Lower lobe of right lung (tissue), 2 donors: Measurements from ENCODE around the gene SLMAP. TPM values are rescaled to one million over a fixed set of nuclear protein-coding genes. Genes with fewer than 3 reads are reported as not detected.

Experiments used
- ATAC-seq, 2 donors: fragments of 200-7000 bp; cut with Tn5 transposase; one replicate each; pipeline ENCODE4 v1.9.1; 2020 to 2022; ENCODE audit warnings: mild to moderate bottlenecking in 2 of 2, moderate library complexity in 2 of 2
- DNase-seq: peaks from one replicate; pipeline ENCODE4 v3.0.0-alpha.2; 2020
- H3K27ac ChIP-seq: fragments of 200-600 bp; one replicate; pipeline ENCODE4 v1.8.0; 2022
- H3K27me3 ChIP-seq: fragments of 200-600 bp; one replicate; pipeline ENCODE4 v1.8.0; 2022; ENCODE audit warnings: low read depth
- H3K36me3 ChIP-seq: fragments of 200-600 bp; one replicate; pipeline ENCODE4 v1.8.0; 2022; ENCODE audit warnings: mild to moderate bottlenecking
- H3K4me1 ChIP-seq: fragments of 200-600 bp; one replicate; pipeline ENCODE4 v1.8.0; 2022
- H3K4me3 ChIP-seq: fragments of 200-600 bp; one replicate; pipeline ENCODE4 v1.8.0; 2022; ENCODE audit warnings: mild to moderate bottlenecking
- H3K9me3 ChIP-seq: fragments of 200-600 bp; one replicate; pipeline ENCODE4 v1.8.0; 2022
- intact Hi-C: fragments of 100-400 bp; cut with DNase I; formaldehyde crosslinking; loops from one replicate; pipeline ENCODE4 v1.11.0; 2022
- total RNA-seq: library from RNA; stranded (reverse); fragmentation: NEBNext Ultra II Directional; extraction: Animal tissue kit (Norgen Biotek cat#: 25700); gene quantifications from one replicate; pipeline ENCODE4 v1.2.1, GENCODE V29; 2021
- TF ChIP-seq, protein P1 (sequence below): fragments of 200-600 bp; IDR thresholded peaks from one replicate; pipeline ENCODE4 v1.8.0; 2022; ENCODE audit warnings: antibody characterized with exemption, mild to moderate bottlenecking
- donor health status: DM: no; HTN: yes; CAD: no; lungs with severe emphysema.

SLMAP gene
- total RNA-seq, 1 donor from 2014 or later: 66.3 TPM

- intact Hi-C loops: no loop called here
- Histone ChIP-seq H3K4me3 (no peak overlapping the region), H3K27ac (no peak overlapping the region), H3K4me1 (peaks cover 30% of the 10 kb centered on the region), H3K27me3 (no peaks in the 10 kb centered on the region), H3K9me3 (no peaks in the 10 kb centered on the region), H3K36me3 (no peaks in the 10 kb centered on the region)
- no peak for DNase-seq
- TF ChIP-seq, protein P1, sequence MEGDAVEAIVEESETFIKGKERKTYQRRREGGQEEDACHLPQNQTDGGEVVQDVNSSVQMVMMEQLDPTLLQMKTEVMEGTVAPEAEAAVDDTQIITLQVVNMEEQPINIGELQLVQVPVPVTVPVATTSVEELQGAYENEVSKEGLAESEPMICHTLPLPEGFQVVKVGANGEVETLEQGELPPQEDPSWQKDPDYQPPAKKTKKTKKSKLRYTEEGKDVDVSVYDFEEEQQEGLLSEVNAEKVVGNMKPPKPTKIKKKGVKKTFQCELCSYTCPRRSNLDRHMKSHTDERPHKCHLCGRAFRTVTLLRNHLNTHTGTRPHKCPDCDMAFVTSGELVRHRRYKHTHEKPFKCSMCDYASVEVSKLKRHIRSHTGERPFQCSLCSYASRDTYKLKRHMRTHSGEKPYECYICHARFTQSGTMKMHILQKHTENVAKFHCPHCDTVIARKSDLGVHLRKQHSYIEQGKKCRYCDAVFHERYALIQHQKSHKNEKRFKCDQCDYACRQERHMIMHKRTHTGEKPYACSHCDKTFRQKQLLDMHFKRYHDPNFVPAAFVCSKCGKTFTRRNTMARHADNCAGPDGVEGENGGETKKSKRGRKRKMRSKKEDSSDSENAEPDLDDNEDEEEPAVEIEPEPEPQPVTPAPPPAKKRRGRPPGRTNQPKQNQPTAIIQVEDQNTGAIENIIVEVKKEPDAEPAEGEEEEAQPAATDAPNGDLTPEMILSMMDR: no peak
- peak in 1 of 2 donors; percentile 37 for ATAC-seq
Measured at GRCh38 chr3:57953576-57953975, 197.5 kb downstream of the SLMAP start.

DNA sequence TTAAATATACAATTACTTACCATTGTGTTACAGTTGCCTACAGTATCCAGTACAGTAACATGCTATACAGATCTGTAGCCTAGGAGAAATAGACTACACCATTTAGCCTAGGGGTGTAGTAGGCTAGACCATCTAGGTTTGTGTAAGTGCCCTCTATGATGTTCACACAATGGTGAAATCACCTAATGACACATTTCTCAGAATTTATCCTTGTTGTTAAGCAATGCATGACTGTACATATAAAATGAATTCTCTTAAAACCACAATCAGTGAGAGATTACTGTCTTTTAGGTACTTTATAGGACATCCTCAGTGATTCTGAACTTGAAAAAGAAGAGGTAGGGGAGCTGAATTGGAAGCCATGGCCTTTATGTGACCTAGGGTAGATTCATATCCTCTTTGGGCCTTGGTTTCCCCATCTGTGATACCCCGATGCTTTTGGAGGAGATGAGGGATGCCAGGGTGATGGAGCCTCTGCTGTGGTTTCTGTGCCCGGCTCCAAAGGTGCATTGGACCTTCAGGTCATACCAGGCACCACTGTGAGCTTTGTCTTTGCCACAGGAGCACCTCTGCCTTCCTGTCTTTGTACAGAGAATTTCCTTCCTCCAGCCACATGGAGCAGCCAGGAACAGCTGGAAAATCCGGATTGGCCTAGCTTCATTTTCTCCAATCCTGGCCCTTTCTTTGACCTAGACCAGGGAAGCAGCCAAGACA, 200.2 kb downstream of the SLMAP start:
- intact Hi-C loops: no loop called here
- TF ChIP-seq, protein P1: no peak
- Histone ChIP-seq H3K9me3 (no peaks in the 10 kb centered on the region), H3K4me3 (no peak overlapping the region), H3K27ac (no peak overlapping the region), H3K27me3 (no peaks in the 10 kb centered on the region), H3K4me1 (peaks cover 44% of the 10 kb centered on the region), H3K36me3 (no peaks in the 10 kb centered on the region)
- ATAC-seq (no peak), DNase-seq (no peak)

- H3K27me3 ChIP-seq: no peaks in the 10 kb centered on the region
- H3K9me3 ChIP-seq: no peaks in the 10 kb centered on the region
- ATAC-seq: no peak
- no peak for DNase-seq
- H3K4me3 ChIP-seq: no peak overlapping the region
- intact Hi-C loops: no loop called here
- H3K36me3 ChIP-seq: no peaks in the 10 kb centered on the region
- H3K4me1 ChIP-seq: peaks cover 38% of the 10 kb centered on the region
- TF ChIP-seq, protein P1: no peak
- no peak overlapping the region for H3K27ac ChIP-seq
Measured at GRCh38 chr3:57956833-57957174, 200.7 kb downstream of the SLMAP start.

DNA sequence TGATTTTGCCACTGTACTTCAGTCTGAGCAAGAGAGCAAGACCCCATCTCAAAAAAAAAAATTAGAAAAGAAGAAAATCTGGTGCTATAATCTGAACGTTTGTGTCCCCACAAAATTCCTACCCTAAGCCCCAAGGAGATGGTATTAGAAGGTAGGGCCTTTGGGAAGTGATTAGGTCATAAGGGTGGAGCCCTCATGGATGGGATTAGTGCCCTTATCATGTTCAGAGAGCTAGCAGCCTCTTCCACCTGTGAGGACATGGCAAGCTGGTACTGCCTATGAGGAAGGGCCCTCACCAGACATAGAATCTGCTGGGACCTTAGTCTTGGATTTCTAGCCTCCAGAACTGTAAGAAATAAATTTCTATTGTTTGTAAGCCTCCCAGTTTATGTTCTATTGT, 201.7 kb downstream of the SLMAP start:
- Histone ChIP-seq H3K4me3 (no peak overlapping the region), H3K27ac (no peak overlapping the region), H3K36me3 (no peaks in the 10 kb centered on the region), H3K27me3 (no peaks in the 10 kb centered on the region), H3K9me3 (no peaks in the 10 kb centered on the region), H3K4me1 (peaks cover 28% of the 10 kb centered on the region)
- intact Hi-C loops: no loop called here
- no peak for ATAC-seq
- no peak for DNase-seq
- TF ChIP-seq, protein P1: no peak

DNA sequence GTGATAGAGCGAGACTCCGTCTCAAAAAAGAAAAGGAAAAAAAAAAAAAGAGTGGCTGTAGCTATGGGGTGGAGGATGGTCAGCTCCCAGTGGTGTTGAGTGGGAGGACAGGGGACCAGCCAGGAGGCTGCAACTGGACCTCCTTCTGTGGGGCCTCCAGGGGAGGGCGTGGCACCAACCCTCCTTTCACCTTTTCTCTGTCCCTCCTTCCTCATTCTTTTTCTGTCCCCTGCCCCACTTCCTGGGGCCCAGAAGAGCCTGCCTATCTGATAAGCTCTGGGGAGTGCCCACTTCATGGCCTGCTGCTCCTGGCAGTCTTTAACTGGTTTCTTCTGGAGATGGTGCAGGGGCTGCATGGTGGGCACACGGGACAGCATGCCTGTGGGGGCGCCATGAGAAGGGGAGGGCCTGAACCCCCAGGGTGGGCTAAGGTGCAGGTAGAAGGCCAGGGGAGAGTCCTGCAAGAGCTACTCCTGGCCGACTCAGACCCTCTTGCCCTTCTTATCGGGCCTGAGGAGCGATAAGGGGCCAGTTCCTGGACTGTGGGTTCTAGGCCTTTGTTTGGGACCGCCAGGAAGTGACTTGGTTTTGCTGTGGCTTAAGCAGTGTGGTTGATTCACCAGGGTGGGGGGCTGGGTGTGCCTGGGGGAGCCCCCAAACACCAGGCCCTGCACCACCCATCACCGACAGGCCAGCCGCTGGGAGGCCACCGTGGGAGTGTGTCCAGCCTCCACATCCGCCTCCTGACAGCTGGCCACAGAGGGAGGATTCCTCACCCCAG, 202.7 kb downstream of the SLMAP start:
- peak; percentile 54 to 57 for ATAC-seq
- Histone ChIP-seq H3K9me3 (no peaks in the 10 kb centered on the region), H3K27me3 (no peaks in the 10 kb centered on the region), H3K4me1 (peaks cover 22% of the 10 kb centered on the region), H3K4me3 (no peak overlapping the region), H3K36me3 (no peaks in the 10 kb centered on the region), H3K27ac (peak overlapping the region; percentile 67)
- TF ChIP-seq, protein P1: no peak
- DNase-seq: no peak
- intact Hi-C loops: no loop called here
